ENCODE data around the gene CTSS. TPM values are rescaled to one million over a fixed set of nuclear protein-coding genes. Genes with fewer than 3 reads are reported as not detected.

Gene CTSS
- total RNA-seq, 1 experiment from 2014 or later, result 6.3 TPM

DNA sequence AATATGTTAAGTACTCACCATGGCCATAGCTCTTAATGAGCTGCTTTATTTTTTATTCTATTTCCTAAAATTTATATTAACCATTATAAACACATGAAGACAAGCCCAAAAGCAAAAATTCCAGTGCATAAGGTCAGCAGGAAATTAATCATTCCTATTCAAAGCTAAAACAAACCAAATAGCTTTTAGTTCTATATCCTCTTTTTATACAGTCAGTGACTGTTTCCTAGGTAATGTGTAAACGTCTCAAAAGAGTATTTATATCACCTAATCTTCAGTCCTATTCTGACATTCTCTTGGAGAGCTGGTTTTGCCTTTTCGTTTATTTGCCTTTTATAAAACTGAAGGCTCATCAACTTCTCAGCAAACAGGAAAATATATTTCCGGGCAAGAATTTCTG, 72.9 kb downstream of the CTSS start:
- ChIA-PET CTCF (interaction anchor here (0.7 kb wide), 1 partner anchor 27 kb away, joined by 3 read pairs; no protein-coding TSS in a partner anchor), POLR2A (ENCODE audit: unreplicated experiment) (interaction anchor here (0.6 kb wide), 2 partner anchors 74 to 124 kb away, joined by 3 to 7 read pairs; no protein-coding TSS in a partner anchor)
- peaks cover 3% of the 10 kb centered on the region; the same call in 1 of the 2 replicates for H3F3A ChIP-seq (ENCODE audit: insufficient read depth, low read depth)
- no peak overlapping the region for H3K27ac ChIP-seq
- H2AFZ ChIP-seq, result no peak overlapping the region
- H3K4me2 ChIP-seq, result no peak overlapping the region
- peaks cover 25% of the 10 kb centered on the region; the same call in 1 of the 2 replicates for H4K20me1 ChIP-seq (ENCODE audit: insufficient read depth)
- H3K9me3 ChIP-seq (ENCODE audit: insufficient read depth, low read depth), result no peaks in the 10 kb centered on the region
- TF ChIP-seq EZH2 (IDR thresholded peaks at IDR 0.05; ENCODE audit: low read depth), result no peak
- TF ChIP-seq, protein P1, sequence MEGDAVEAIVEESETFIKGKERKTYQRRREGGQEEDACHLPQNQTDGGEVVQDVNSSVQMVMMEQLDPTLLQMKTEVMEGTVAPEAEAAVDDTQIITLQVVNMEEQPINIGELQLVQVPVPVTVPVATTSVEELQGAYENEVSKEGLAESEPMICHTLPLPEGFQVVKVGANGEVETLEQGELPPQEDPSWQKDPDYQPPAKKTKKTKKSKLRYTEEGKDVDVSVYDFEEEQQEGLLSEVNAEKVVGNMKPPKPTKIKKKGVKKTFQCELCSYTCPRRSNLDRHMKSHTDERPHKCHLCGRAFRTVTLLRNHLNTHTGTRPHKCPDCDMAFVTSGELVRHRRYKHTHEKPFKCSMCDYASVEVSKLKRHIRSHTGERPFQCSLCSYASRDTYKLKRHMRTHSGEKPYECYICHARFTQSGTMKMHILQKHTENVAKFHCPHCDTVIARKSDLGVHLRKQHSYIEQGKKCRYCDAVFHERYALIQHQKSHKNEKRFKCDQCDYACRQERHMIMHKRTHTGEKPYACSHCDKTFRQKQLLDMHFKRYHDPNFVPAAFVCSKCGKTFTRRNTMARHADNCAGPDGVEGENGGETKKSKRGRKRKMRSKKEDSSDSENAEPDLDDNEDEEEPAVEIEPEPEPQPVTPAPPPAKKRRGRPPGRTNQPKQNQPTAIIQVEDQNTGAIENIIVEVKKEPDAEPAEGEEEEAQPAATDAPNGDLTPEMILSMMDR (conservative IDR thresholded peaks at IDR 0.05), result no peak
- H3K4me3 ChIP-seq, result no peak overlapping the region
- H3K4me1 ChIP-seq (replicated peaks; ENCODE audit: insufficient read depth), result peaks cover 10% of the 10 kb centered on the region
- intact Hi-C loops (cut with micrococcal nuclease; ENCODE audit: unreplicated experiment), result no loop called here
- H3K79me2 ChIP-seq (ENCODE audit: low read depth), result peaks cover 36% of the 10 kb centered on the region
- no TSS peak for BruUV-seq (replicated peaks)
- no peak for DNase-seq
- peaks cover 53% of the 10 kb centered on the region for H3K36me3 ChIP-seq (ENCODE audit: low read depth)
- no peaks in the 10 kb centered on the region for H3K27me3 ChIP-seq (ENCODE audit: insufficient read depth, low read depth)
- no peaks in the 10 kb centered on the region for H3K9me2 ChIP-seq (ENCODE audit: insufficient read depth)

DNA sequence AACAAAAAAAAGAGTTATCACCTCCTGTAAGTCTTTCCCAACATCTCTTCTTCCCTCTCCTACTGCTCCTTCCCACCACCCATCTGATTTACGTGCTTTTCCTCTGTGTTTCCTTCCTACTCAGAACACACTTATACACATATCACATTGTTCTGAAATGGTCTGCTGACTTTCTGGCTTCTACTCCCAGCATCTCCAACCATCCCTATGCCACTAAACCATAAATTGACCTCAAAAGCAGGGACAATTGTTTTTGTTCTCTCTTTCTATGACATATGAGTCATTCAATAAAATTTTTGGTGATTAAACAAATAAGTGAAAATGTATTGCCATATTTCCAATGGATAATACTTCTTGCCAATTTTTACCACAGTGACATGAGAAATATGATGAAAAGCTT, 76.8 kb downstream of the CTSS start:
- no peak overlapping the region for H3K27ac ChIP-seq
- no peak overlapping the region for H3K4me3 ChIP-seq
- BruUV-seq (replicated peaks), result no TSS peak
- peaks cover 16% of the 10 kb centered on the region; the same call in 1 of the 2 replicates for H3K79me2 ChIP-seq (ENCODE audit: low read depth)
- no peaks in the 10 kb centered on the region for H3K4me1 ChIP-seq (replicated peaks; ENCODE audit: insufficient read depth)
- H2AFZ ChIP-seq, result no peak overlapping the region
- intact Hi-C loops (cut with micrococcal nuclease; ENCODE audit: unreplicated experiment), result no loop called here
- ChIA-PET POLR2A (ENCODE audit: unreplicated experiment) (interaction anchor here (0.7 kb wide), 1 partner anchor 109 kb away, joined by 6 read pairs; the partner anchor contains the start of gene MCL1), CTCF (no interaction called here)
- H3F3A ChIP-seq (ENCODE audit: insufficient read depth, low read depth), result no peaks in the 10 kb centered on the region
- no peaks in the 10 kb centered on the region for H3K9me2 ChIP-seq (ENCODE audit: insufficient read depth)
- DNase-seq, result no peak
- peaks cover 13% of the 10 kb centered on the region; the same call in 1 of the 2 replicates for H4K20me1 ChIP-seq (ENCODE audit: insufficient read depth)
- no peak overlapping the region for H3K4me2 ChIP-seq
- no peaks in the 10 kb centered on the region for H3K9me3 ChIP-seq (ENCODE audit: insufficient read depth, low read depth)
- TF ChIP-seq, protein P1 (conservative IDR thresholded peaks at IDR 0.05), result no peak
- no peak for TF ChIP-seq EZH2 (IDR thresholded peaks at IDR 0.05; ENCODE audit: low read depth)
- H3K36me3 ChIP-seq (ENCODE audit: low read depth), result peaks cover 47% of the 10 kb centered on the region
- no peaks in the 10 kb centered on the region for H3K27me3 ChIP-seq (ENCODE audit: insufficient read depth, low read depth)

DNA sequence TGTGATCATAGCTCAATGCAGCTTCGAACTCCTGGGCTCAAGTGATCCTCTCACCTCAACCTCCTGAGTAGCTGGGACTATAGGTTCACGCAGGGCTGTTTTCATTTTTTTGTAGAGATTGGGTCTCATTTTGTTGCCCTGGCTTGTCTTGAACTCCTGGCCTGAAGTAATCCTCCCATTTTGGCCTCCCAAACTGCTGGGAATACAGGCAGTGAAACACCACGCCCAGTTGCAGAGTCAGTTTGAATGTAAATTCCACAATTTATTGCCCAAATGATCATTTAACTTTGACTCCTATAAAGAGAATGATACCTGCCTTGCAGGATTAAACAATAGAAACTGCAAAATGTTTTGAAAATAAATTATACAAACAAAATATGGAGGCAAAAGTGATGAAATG, 79.3 kb downstream of the CTSS start:
- TF ChIP-seq EZH2 (IDR thresholded peaks at IDR 0.05; ENCODE audit: low read depth), result no peak
- TF ChIP-seq, protein P1 (conservative IDR thresholded peaks at IDR 0.05), result no peak

More for the DNA sequence above, 79.3 kb downstream of the CTSS start:
- no peaks in the 10 kb centered on the region for H3K27me3 ChIP-seq (ENCODE audit: insufficient read depth, low read depth)
- ChIA-PET CTCF (no interaction called here), POLR2A (ENCODE audit: unreplicated experiment) (no interaction called here)
- no peak overlapping the region for H3K4me2 ChIP-seq
- no TSS peak for BruUV-seq (replicated peaks)
- H3K9me3 ChIP-seq (ENCODE audit: insufficient read depth, low read depth), result no peaks in the 10 kb centered on the region
- no peaks in the 10 kb centered on the region for H3K9me2 ChIP-seq (ENCODE audit: insufficient read depth)
- H3K4me1 ChIP-seq (replicated peaks; ENCODE audit: insufficient read depth), result no peaks in the 10 kb centered on the region
- DNase-seq, result no peak
- intact Hi-C loops (cut with micrococcal nuclease; ENCODE audit: unreplicated experiment), result no loop called here
- H4K20me1 ChIP-seq (ENCODE audit: insufficient read depth), result peaks cover 13% of the 10 kb centered on the region; the same call in 1 of the 2 replicates
- no peak overlapping the region for H2AFZ ChIP-seq
- H3F3A ChIP-seq (ENCODE audit: insufficient read depth, low read depth), result peaks cover under 1% of the 10 kb centered on the region; the same call in 1 of the 2 replicates
- H3K27ac ChIP-seq, result no peak overlapping the region
- no peak overlapping the region for H3K4me3 ChIP-seq
- peaks cover 34% of the 10 kb centered on the region for H3K36me3 ChIP-seq (ENCODE audit: low read depth)
- peaks cover 13% of the 10 kb centered on the region; the same call in 1 of the 2 replicates for H3K79me2 ChIP-seq (ENCODE audit: low read depth)

Measured in PC-9 (cell line).